HEK293 (cell line): ENCODE data around the gene ELN.

Experiments used
- CTCF ChIA-PET: fragments of 350-600 bp; formaldehyde crosslinking; extraction: SDS; loops from one replicate; lab custom pipeline; 2021; ENCODE audit warnings: antibody characterized with exemption; lab: Yijun Ruan, JAX
- POLR2A ChIA-PET: fragments of 300-600 bp; formaldehyde crosslinking; extraction: SDS; loops from one replicate; lab custom pipeline; 2020; ENCODE audit warnings: antibody characterized with exemption, inconsistent platforms; lab: Yijun Ruan, JAX
- H3K27ac ChIP-seq: fragments of 200-500 bp; sonication (Bioruptor generic); 2 replicates; pipeline ENCODE4 v1.5.1; 2014; ENCODE audit warnings: low read depth, low read length, control low read depth, inconsistent platforms; ENCODE audit errors: extremely low read depth
- H3K36me3 ChIP-seq, 2 experiments: fragments of 200-500 bp in 1 of 2; sonication (Bioruptor generic) in 1 of 2; 1 replicate in 1 of 2; 2 replicates in 1 of 2; pipeline ENCODE4 v1.5.1; 2014 to 2017; ENCODE audit warnings: inconsistent platforms in 2 of 2, low read length in 2 of 2; ENCODE audit not compliant: control insufficient read depth in 2 of 2, insufficient read depth in 1 of 2
- H3K4me1 ChIP-seq: fragments of 200-500 bp; sonication (Bioruptor generic); 2 replicates; pipeline ENCODE4 v1.5.1; 2014; ENCODE audit warnings: mild to moderate bottlenecking, low read length, inconsistent platforms; ENCODE audit not compliant: control insufficient read depth, insufficient read depth
- H3K4me3 ChIP-seq: 2 replicates; pipeline ENCODE4 v1.5.1; 2011; ENCODE audit warnings: low read depth, mild to moderate bottlenecking, control low read depth, low read length, moderate library complexity
- H3K9me3 ChIP-seq: fragments of 200-500 bp; sonication (Bioruptor generic); 2 replicates; pipeline ENCODE4 v1.5.1; 2014; ENCODE audit warnings: low read depth, low read length, inconsistent platforms; ENCODE audit not compliant: control insufficient read depth, insufficient read depth
- GLIS1 ChIP-seq: fragments of 450-650 bp; formaldehyde crosslinking; IDR thresholded peaks from 2 replicates; pipeline ENCODE4 v1.5.1; 2016; ENCODE audit warnings: missing biosample characterization, missing genetic modification characterization
- GLIS2 ChIP-seq: fragments of 450-650 bp; formaldehyde crosslinking; IDR thresholded peaks from 2 replicates; pipeline ENCODE4 v1.5.1; 2016; ENCODE audit warnings: missing biosample characterization, missing genetic modification characterization
- KLF10 ChIP-seq: fragments of 450-650 bp; IDR thresholded peaks from 2 replicates; pipeline ENCODE4 v1.5.1; 2018; ENCODE audit warnings: missing biosample characterization, mild to moderate bottlenecking, missing genetic modification characterization
- OSR2 ChIP-seq: fragments of 450-650 bp; formaldehyde crosslinking; IDR thresholded peaks from 2 replicates; pipeline ENCODE4 v1.5.1; 2016; ENCODE audit warnings: missing biosample characterization, missing genetic modification characterization
- PATZ1 ChIP-seq: fragments of 450-650 bp; formaldehyde crosslinking; IDR thresholded peaks from 2 replicates; pipeline ENCODE4 v1.5.1; 2016; ENCODE audit warnings: missing biosample characterization, missing genetic modification characterization
- PRDM2 ChIP-seq: fragments of 450-650 bp; formaldehyde crosslinking; IDR thresholded peaks from 2 replicates; pipeline ENCODE4 v1.5.1; 2016; ENCODE audit warnings: missing biosample characterization, missing genetic modification characterization, borderline replicate concordance
- ZBTB26 ChIP-seq: fragments of 450-650 bp; formaldehyde crosslinking; optimal IDR thresholded peaks from 2 replicates; pipeline ENCODE3; 2016; ENCODE audit warnings: missing biosample characterization, mild to moderate bottlenecking, missing genetic modification characterization
- ZNF23 ChIP-seq: fragments of 450-650 bp; formaldehyde crosslinking; IDR thresholded peaks from 2 replicates; pipeline ENCODE4 v1.5.1; 2016; ENCODE audit warnings: missing biosample characterization, missing genetic modification characterization, borderline replicate concordance
- ZNF280D ChIP-seq: fragments of 450-650 bp; formaldehyde crosslinking; IDR thresholded peaks from 2 replicates; pipeline ENCODE4 v1.5.1; 2016; ENCODE audit warnings: missing biosample characterization, missing genetic modification characterization
- ZNF324 ChIP-seq: fragments of 450-650 bp; formaldehyde crosslinking; IDR thresholded peaks from 2 replicates; pipeline ENCODE4 v1.5.1; 2016; ENCODE audit warnings: missing biosample characterization, missing genetic modification characterization
- ZNF366 ChIP-seq: fragments of 450-650 bp; formaldehyde crosslinking; conservative IDR thresholded peaks from 2 replicates; pipeline ENCODE4 v1.5.1; 2016; ENCODE audit warnings: missing biosample characterization, missing genetic modification characterization
- ZNF398 ChIP-seq: fragments of 450-650 bp; formaldehyde crosslinking; IDR thresholded peaks from 2 replicates; pipeline ENCODE4 v1.5.1; 2017; ENCODE audit warnings: missing biosample characterization, missing genetic modification characterization
- ZNF747 ChIP-seq: fragments of 450-650 bp; formaldehyde crosslinking; IDR thresholded peaks from 2 replicates; pipeline ENCODE4 v1.5.1; 2016; ENCODE audit warnings: missing biosample characterization, missing genetic modification characterization
- ZSCAN23 ChIP-seq: fragments of 450-650 bp; formaldehyde crosslinking; IDR thresholded peaks from 2 replicates; pipeline ENCODE4 v1.5.1; 2016; ENCODE audit warnings: missing biosample characterization, missing genetic modification characterization

ELN gene

GRCh38 chr7:74083928-74084721, 56.2 kb downstream of the ELN start:
- 0 out of 2 replicates have a peak, but pooled peaks have one; percentile 14 for TF ChIP-seq ZNF366 (tag by site-specific recombination)
- TF ChIP-seq ZBTB26 (tag by site-specific recombination), result peak; percentile 27
- no peak for TF ChIP-seq ZNF324 (tag by site-specific recombination)
- peak; percentile 52; the same call in 1 of the 2 replicates for TF ChIP-seq GLIS1 (tag by site-specific recombination)
- TF ChIP-seq PRDM2 (tag by site-specific recombination), result no peak
- TF ChIP-seq GLIS2 (tag by site-specific recombination), result peak; percentile 52
- ChIA-PET POLR2A (interaction anchor here (0.6 to 1.8 kb wide), 9 partner anchors 8 to 376 kb away, joined by 3 to 15 read pairs (median 4); partner anchors contain the start of genes EIF4H and LAT2), CTCF (interaction anchor here (0.9 to 2.4 kb wide), 4 partner anchors 16 to 317 kb away, joined by 3 to 10 read pairs (median 3); no protein-coding TSS in a partner anchor)
- H3K27ac ChIP-seq, result peak overlapping the region; percentile 34; the same call in 1 of the 2 replicates
- no peaks in the 10 kb centered on the region for H3K9me3 ChIP-seq
- peaks cover 6% of the 10 kb centered on the region for H3K4me1 ChIP-seq
- H3K36me3 ChIP-seq, result peaks cover 16 to 19% of the 10 kb centered on the region in 2 experiments; a peak in 2 of 3 replicates
- peak overlapping the region; percentile 51 for H3K4me3 ChIP-seq

GRCh38 chr7:74084722-74085578, 57.0 kb downstream of the ELN start:
- CTCF ChIA-PET, result interaction anchor here (0.9 to 2.4 kb wide), 2 partner anchors 17 to 316 kb away, joined by 3 to 10 read pairs; no protein-coding TSS in a partner anchor
- Histone ChIP-seq H3K4me3 (peak overlapping the region; percentile 51), H3K36me3 (peaks cover 16 to 19% of the 10 kb centered on the region in 2 experiments; a peak in 2 of 3 replicates), H3K27ac (peak overlapping the region; percentile 34; the same call in 1 of the 2 replicates), H3K9me3 (no peaks in the 10 kb centered on the region), H3K4me1 (peaks cover 6% of the 10 kb centered on the region; the same call in 1 of the 2 replicates)
- POLR2A ChIA-PET, result interaction anchor here (0.6 to 1.6 kb wide), 2 partner anchors 15 to 377 kb away, joined by 3 to 7 read pairs; no protein-coding TSS in a partner anchor
- TF ChIP-seq ZNF747 (tag by site-specific recombination), result no peak
- TF ChIP-seq PATZ1, result peak; percentile 46; the same call in 1 of the 2 replicates
- TF ChIP-seq ZNF280D, result no peak
- no peak for TF ChIP-seq OSR2 (tag by site-specific recombination)
- TF ChIP-seq ZNF366 (tag by site-specific recombination), result 0 out of 2 replicates have a peak, but pooled peaks have one; percentile 4
- no peak for TF ChIP-seq ZNF23 (tag by site-specific recombination)
- no peak for TF ChIP-seq ZSCAN23 (tag by site-specific recombination)
- TF ChIP-seq KLF10 (tag by site-specific recombination), result no peak
- TF ChIP-seq ZNF398 (tag by site-specific recombination), result no peak
